Osteocyte (in vitro differentiated cells): ENCODE measurements around the gene HSD11B2. TPM values are rescaled to one million over a fixed set of nuclear protein-coding genes. Genes with fewer than 3 reads are reported as not detected.

Source experiments
- DNase-seq: peaks from one replicate; pipeline ENCODE4 v3.0.0; 2021; ENCODE audit warnings: mixed read lengths; ENCODE audit not compliant: unreplicated experiment; ENCODE audit errors: extremely low spot score
- H3K27ac Mint-ChIP-seq: one replicate; pipeline ENCODE4 v1.8.0; 2021; ENCODE audit warnings: mild to moderate bottlenecking, mixed read lengths; ENCODE audit not compliant: unreplicated experiment
- H3K27me3 Mint-ChIP-seq: one replicate; pipeline ENCODE4 v1.8.0; 2021; ENCODE audit warnings: mixed read lengths; ENCODE audit not compliant: unreplicated experiment
- H3K36me3 Mint-ChIP-seq: one replicate; pipeline ENCODE4 v1.8.0; 2021; ENCODE audit warnings: mixed read lengths; ENCODE audit not compliant: unreplicated experiment
- H3K4me1 Mint-ChIP-seq: one replicate; pipeline ENCODE4 v1.8.0; 2021; ENCODE audit warnings: mixed read lengths; ENCODE audit not compliant: unreplicated experiment
- H3K4me3 Mint-ChIP-seq: one replicate; pipeline ENCODE4 v1.8.0; 2021; ENCODE audit warnings: mild to moderate bottlenecking, moderate library complexity, mixed read lengths; ENCODE audit not compliant: unreplicated experiment
- H3K9me3 Mint-ChIP-seq: one replicate; pipeline ENCODE4 v1.8.0; 2021; ENCODE audit warnings: mixed read lengths; ENCODE audit not compliant: unreplicated experiment
- total RNA-seq: library from RNA; stranded (reverse); gene quantifications from 2 replicates; pipeline ENCODE4 v1.2.1, GENCODE V29; 2021
- TF ChIP-seq, protein P1 (sequence below): fragments of 200-600 bp; sonication (generic); IDR thresholded peaks from 2 replicates; pipeline ENCODE4 v1.5.0; 2021; ENCODE audit warnings: antibody characterized with exemption, mild to moderate bottlenecking, moderate library complexity

HSD11B2 gene
- total RNA-seq, 1 donor from 2014 or later = 0.40 TPM

DNA sequence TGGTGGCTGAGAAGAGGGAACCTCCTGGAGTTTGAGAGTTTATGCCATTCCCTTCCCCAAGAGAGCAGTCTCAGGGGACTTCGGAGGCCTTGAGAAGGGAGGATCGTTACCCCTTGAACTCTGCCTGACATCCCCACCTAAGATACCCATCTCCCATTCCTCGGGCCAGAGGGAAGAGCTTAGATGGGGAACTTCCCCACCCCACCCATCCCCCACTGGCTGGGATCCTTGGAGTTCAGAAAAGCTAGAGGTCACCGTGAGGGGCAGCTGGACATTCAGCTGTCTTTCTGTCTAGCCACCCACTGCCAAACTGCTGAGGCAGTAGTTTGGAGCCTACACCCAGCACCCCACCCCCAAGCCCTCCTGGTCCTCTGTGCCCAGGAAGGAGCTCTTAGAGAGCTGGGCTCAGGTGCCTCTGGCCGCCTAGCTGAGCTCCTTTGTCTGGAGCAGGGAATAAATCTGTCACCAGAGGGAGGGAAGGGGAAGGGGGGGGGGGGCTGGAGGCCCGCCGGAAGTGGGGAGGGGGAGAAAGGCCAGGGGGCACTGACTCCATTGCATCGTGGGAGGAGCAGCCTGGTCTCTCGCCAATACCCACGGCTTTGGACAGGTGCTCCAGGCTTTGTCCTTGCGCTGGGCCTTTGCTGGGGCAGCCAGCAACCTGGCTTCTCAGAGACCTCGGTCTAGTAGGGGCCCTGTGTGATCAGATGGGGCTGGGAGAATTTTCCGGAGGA is 1.0 kb downstream of the HSD11B2 start:
- TF ChIP-seq, protein P1, sequence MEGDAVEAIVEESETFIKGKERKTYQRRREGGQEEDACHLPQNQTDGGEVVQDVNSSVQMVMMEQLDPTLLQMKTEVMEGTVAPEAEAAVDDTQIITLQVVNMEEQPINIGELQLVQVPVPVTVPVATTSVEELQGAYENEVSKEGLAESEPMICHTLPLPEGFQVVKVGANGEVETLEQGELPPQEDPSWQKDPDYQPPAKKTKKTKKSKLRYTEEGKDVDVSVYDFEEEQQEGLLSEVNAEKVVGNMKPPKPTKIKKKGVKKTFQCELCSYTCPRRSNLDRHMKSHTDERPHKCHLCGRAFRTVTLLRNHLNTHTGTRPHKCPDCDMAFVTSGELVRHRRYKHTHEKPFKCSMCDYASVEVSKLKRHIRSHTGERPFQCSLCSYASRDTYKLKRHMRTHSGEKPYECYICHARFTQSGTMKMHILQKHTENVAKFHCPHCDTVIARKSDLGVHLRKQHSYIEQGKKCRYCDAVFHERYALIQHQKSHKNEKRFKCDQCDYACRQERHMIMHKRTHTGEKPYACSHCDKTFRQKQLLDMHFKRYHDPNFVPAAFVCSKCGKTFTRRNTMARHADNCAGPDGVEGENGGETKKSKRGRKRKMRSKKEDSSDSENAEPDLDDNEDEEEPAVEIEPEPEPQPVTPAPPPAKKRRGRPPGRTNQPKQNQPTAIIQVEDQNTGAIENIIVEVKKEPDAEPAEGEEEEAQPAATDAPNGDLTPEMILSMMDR = no peak
- Mint-ChIP-seq H3K36me3 (peaks cover 6% of the 10 kb centered on the region), H3K27me3 (peaks cover 6% of the 10 kb centered on the region), H3K4me3 (peak overlapping the region; percentile 52), H3K4me1 (peaks cover 17% of the 10 kb centered on the region), H3K27ac (no peak overlapping the region), H3K9me3 (no peaks in the 10 kb centered on the region)
- no peak for DNase-seq

DNA sequence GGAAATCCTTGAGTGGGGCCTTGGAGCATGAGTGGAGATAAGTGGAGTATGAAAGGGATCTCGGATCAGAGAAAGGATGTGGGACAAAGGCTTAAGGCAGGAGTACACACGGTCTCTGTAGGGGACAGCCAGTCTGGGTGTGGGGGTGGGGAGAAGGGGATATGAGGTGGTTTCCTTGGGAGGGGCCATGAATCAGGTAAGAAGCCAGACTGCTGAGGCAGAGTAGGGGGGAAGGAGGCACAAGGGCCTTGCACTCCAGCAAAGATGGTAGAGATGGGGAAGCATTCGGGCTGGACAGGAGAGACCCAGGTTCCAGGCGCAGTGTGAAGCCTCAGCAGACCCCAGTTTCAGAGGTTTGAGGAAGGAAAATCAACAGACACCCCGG is 1.6 kb downstream of the HSD11B2 start:
- DNase-seq = no peak
- TF ChIP-seq, protein P1 = no peak
- H3K4me1 Mint-ChIP-seq = peaks cover 14% of the 10 kb centered on the region
- H3K27ac Mint-ChIP-seq = no peak overlapping the region
- no peaks in the 10 kb centered on the region for H3K9me3 Mint-ChIP-seq
- no peak overlapping the region for H3K4me3 Mint-ChIP-seq
- peaks cover 3% of the 10 kb centered on the region for H3K27me3 Mint-ChIP-seq
- H3K36me3 Mint-ChIP-seq = peaks cover 5% of the 10 kb centered on the region

DNA sequence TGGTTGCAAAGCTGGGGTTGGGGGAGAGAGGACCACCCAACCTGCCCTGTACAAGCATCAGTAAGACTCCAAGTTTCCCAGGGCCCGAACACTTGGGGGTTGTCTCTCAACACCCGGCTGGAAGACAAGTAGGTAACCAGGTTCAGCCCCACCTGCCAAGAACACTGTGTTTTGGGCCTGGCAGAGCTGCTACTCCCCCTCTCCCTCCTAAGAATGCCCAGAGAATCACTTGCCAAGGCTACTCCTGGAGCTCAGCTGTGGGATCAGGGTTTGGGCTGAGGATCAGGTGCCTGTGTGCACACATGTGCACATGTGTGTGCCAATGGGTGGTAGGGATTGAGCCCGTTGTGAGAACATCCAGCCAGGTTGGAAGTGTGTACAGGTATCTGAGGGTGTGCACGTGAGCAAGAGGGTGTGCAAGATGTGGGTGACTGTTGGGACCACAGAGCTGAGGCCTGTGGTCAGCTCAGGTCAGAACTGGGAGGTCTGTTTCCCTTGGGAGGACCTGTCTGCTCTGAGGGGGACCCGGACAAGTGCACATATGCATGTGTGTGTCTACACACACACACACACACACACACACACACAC is 2.3 kb downstream of the HSD11B2 start:
- Mint-ChIP-seq H3K36me3 (peaks cover 5% of the 10 kb centered on the region), H3K9me3 (no peaks in the 10 kb centered on the region), H3K4me1 (peaks cover 14% of the 10 kb centered on the region), H3K27ac (no peak overlapping the region), H3K27me3 (peaks cover 3% of the 10 kb centered on the region), H3K4me3 (no peak overlapping the region)
- DNase-seq = no peak
- TF ChIP-seq, protein P1 = no peak

GRCh38 chr16:67435758-67436164 is 4.8 kb downstream of the HSD11B2 start:
- peaks cover 7% of the 10 kb centered on the region for H3K4me1 Mint-ChIP-seq
- TF ChIP-seq, protein P1 = no peak
- no peak overlapping the region for H3K27ac Mint-ChIP-seq
- DNase-seq = no peak
- peaks cover 13% of the 10 kb centered on the region for H3K36me3 Mint-ChIP-seq
- H3K27me3 Mint-ChIP-seq = no peaks in the 10 kb centered on the region
- H3K9me3 Mint-ChIP-seq = no peaks in the 10 kb centered on the region
- H3K4me3 Mint-ChIP-seq = no peak overlapping the region

GRCh38 chr16:67436640-67437193 is 5.8 kb downstream of the HSD11B2 start:
- Mint-ChIP-seq H3K27ac (no peak overlapping the region), H3K4me3 (no peak overlapping the region)
- no peak for DNase-seq

More at GRCh38 chr16:67436640-67437193, 5.8 kb downstream of the HSD11B2 start:
- peaks cover 13% of the 10 kb centered on the region for H3K36me3 Mint-ChIP-seq
- peaks cover 5% of the 10 kb centered on the region for H3K4me1 Mint-ChIP-seq
- TF ChIP-seq, protein P1 = no peak
- H3K27me3 Mint-ChIP-seq = no peaks in the 10 kb centered on the region
- H3K9me3 Mint-ChIP-seq = no peaks in the 10 kb centered on the region
